Tibial nerve (tissue), 4 donors: ENCODE measurements around the gene CBY1. TPM values are rescaled to one million over a fixed set of nuclear protein-coding genes. Genes with fewer than 3 reads are reported as not detected.

ENCODE experiments used
- DNase-seq, 2 donors: peaks; one replicate each; pipeline ENCODE4 v3.0.0-alpha.2; 2019; ENCODE audit warnings: low spot score in 2 of 2
- H3K27ac ChIP-seq, 4 donors: fragments of 200-600 bp; sonication (generic) in 3 of 4; one replicate each; pipeline ENCODE4 v1.5.1; 2017 to 2019; ENCODE audit warnings: mild to moderate bottlenecking in 1 of 4
- H3K27me3 ChIP-seq, 2 donors: fragments of 200-600 bp; sonication (generic) in 1 of 2; one replicate each; pipeline versions ENCODE4 v1.5.1 to v1.6.0; 2017 to 2019
- H3K36me3 ChIP-seq, 3 donors: fragments of 200-600 bp; sonication (generic); one replicate each; pipeline ENCODE4 v1.5.1; 2018 to 2019
- H3K4me1 ChIP-seq, 4 donors: fragments of 200-600 bp; sonication (generic) in 3 of 4; one replicate each; pipeline ENCODE4 v1.5.1; 2017 to 2019
- H3K4me3 ChIP-seq, 4 donors: fragments of 200-600 bp; sonication (generic) in 3 of 4; one replicate each; pipeline ENCODE4 v1.5.1; 2017 to 2019; ENCODE audit warnings: mild to moderate bottlenecking in 1 of 4, moderate library complexity in 1 of 4
- H3K9me3 ChIP-seq, 4 donors: fragments of 200-600 bp; sonication (generic) in 3 of 4; one replicate each; pipeline ENCODE4 v1.5.1; 2017 to 2019
- CTCF ChIP-seq, 5 experiments: fragments of 200-600 bp in 3 of 5; fragments of 450-650 bp in 2 of 5; sonication (generic) in 3 of 5; IDR thresholded peaks; one replicate each; pipeline ENCODE4 v1.5.1; 2016 to 2019; ENCODE audit warnings: antibody characterized with exemption in 5 of 5, mild to moderate bottlenecking in 3 of 5, moderate library complexity in 2 of 5
- EP300 ChIP-seq, 2 donors: sonication (generic); formaldehyde crosslinking; IDR thresholded peaks; one replicate each; pipeline ENCODE4 v1.6.1; 2017; ENCODE audit warnings: antibody characterized with exemption in 2 of 2, mild to moderate bottlenecking in 1 of 2
- POLR2A ChIP-seq, 2 donors: fragments of 450-650 bp; IDR thresholded peaks; one replicate each; pipeline ENCODE4 v1.6.1; 2017; ENCODE audit warnings: antibody characterized with exemption in 2 of 2, mild to moderate bottlenecking in 2 of 2, moderate library complexity in 2 of 2
- WGBS, 2 donors: methylation state at CpG; one replicate each; pipeline ENCODE4 v1.1.5; 2018; 5-methylcytosine and 5-hydroxymethylcytosine counted together
- total RNA-seq, 4 donors: library from RNA; depleted of rRNA; stranded (reverse); fragments of >200 nt; gene quantifications; one replicate each; pipeline ENCODE4 v1.1.0, GENCODE V29; 2016

CBY1 gene
- total RNA-seq, 4 donors from 2014 or later: 13.5 to 24.3 (median 17.8) TPM

- no peak for DNase-seq
- H3K27ac ChIP-seq: no peak overlapping the region
- H3K4me3 ChIP-seq: no peak overlapping the region
- peaks cover 0 to 41% (median 19%) of the 10 kb centered on the region in 3 donors for H3K36me3 ChIP-seq
- H3K9me3 ChIP-seq: no peaks in the 10 kb centered on the region
- no peak for TF ChIP-seq EP300 (IDR thresholded peaks at IDR 0.05)
- TF ChIP-seq POLR2A (IDR thresholded peaks at IDR 0.05): no peak
- no peaks in the 10 kb centered on the region for H3K27me3 ChIP-seq
- H3K4me1 ChIP-seq: peaks cover 0 to 31% (median 6%) of the 10 kb centered on the region in 4 donors
- WGBS, 2 donors: 89 to 95% methylated on average over 9 to 10 of the region's 10 CpGs
These were observed 59.8 kb downstream of the CBY1 start for GRCh38 chr22:38716271-38716670.

- Histone ChIP-seq H3K4me1 (peaks cover 0 to 31% (median 6%) of the 10 kb centered on the region in 4 donors), H3K27ac (peak overlapping the region in 1 of 4 donors; percentile 74), H3K4me3 (no peak overlapping the region), H3K9me3 (no peaks in the 10 kb centered on the region), H3K27me3 (no peaks in the 10 kb centered on the region), H3K36me3 (peaks cover 0 to 46% (median 22%) of the 10 kb centered on the region in 3 donors)
- no peak for DNase-seq
- TF ChIP-seq POLR2A (IDR thresholded peaks at IDR 0.05): no peak
- no peak for TF ChIP-seq EP300 (IDR thresholded peaks at IDR 0.05)
- no peak for TF ChIP-seq CTCF (IDR thresholded peaks at IDR 0.05)
- WGBS, 2 donors: 89 to 97% methylated on average over 9 of the region's 9 CpGs
These were observed 60.4 kb downstream of the CBY1 start for GRCh38 chr22:38716826-38717225.

- Histone ChIP-seq H3K4me1 (peaks cover 0 to 31% (median 6%) of the 10 kb centered on the region in 4 donors), H3K9me3 (no peaks in the 10 kb centered on the region), H3K27ac (peak overlapping the region in 1 of 4 donors; percentile 74), H3K27me3 (no peaks in the 10 kb centered on the region), H3K36me3 (peaks cover 0 to 50% (median 23%) of the 10 kb centered on the region in 3 donors), H3K4me3 (no peak overlapping the region)
- DNase-seq: no peak
- TF ChIP-seq EP300 (IDR thresholded peaks at IDR 0.05) (no peak), CTCF (IDR thresholded peaks at IDR 0.05) (no peak), POLR2A (IDR thresholded peaks at IDR 0.05) (no peak)
- whole genome bisulfite sequencing, 2 donors: 88 to 95% methylated on average over 6 of the region's 6 CpGs
These were observed 60.8 kb downstream of the CBY1 start for GRCh38 chr22:38717244-38717643.

GRCh38 chr22:38718414-38718813 is 62.0 kb downstream of the CBY1 start:
- peaks cover 0 to 62% (median 34%) of the 10 kb centered on the region in 3 donors for H3K36me3 ChIP-seq
- DNase-seq: no peak

GRCh38 chr22:38719196-38719595 is 62.8 kb downstream of the CBY1 start:
- H3K36me3 ChIP-seq: peaks cover 0 to 70% (median 40%) of the 10 kb centered on the region in 3 donors
- WGBS, 2 donors: 83 to 90% methylated on average over 6 of the region's 6 CpGs
- H3K9me3 ChIP-seq: no peaks in the 10 kb centered on the region
- H3K4me1 ChIP-seq: peaks cover 0 to 16% (median 3%) of the 10 kb centered on the region in 4 donors
- no peak for TF ChIP-seq EP300 (IDR thresholded peaks at IDR 0.05)
- TF ChIP-seq POLR2A (IDR thresholded peaks at IDR 0.05): no peak
- no peak for DNase-seq
- no peak overlapping the region for H3K4me3 ChIP-seq
- peak overlapping the region in 3 of 4 donors; percentile 42 to 86 (median 74) for H3K27ac ChIP-seq
- no peaks in the 10 kb centered on the region for H3K27me3 ChIP-seq

More at GRCh38 chr22:38718414-38718813, 62.0 kb downstream of the CBY1 start:
- TF ChIP-seq CTCF (IDR thresholded peaks at IDR 0.05): peak; percentile 45 to 62 (median 53)
- no peak for TF ChIP-seq POLR2A (IDR thresholded peaks at IDR 0.05)
- TF ChIP-seq EP300 (IDR thresholded peaks at IDR 0.05): peak in 1 of 2 donors; percentile 26
- WGBS, 2 donors: 19 to 22% methylated on average over 6 of the region's 6 CpGs
- H3K4me1 ChIP-seq: peaks cover 0 to 23% (median 3%) of the 10 kb centered on the region in 4 donors
- H3K9me3 ChIP-seq: no peaks in the 10 kb centered on the region
- no peak overlapping the region for H3K4me3 ChIP-seq
- no peaks in the 10 kb centered on the region for H3K27me3 ChIP-seq
- peak overlapping the region in 3 of 4 donors; percentile 42 to 86 (median 74) for H3K27ac ChIP-seq

GRCh38 chr22:38720350-38720749 is 63.9 kb downstream of the CBY1 start:
- H3K4me1 ChIP-seq: peaks cover 0 to 16% (median 3%) of the 10 kb centered on the region in 4 donors
- DNase-seq: no peak
- no peak overlapping the region for H3K4me3 ChIP-seq
- no peak for TF ChIP-seq CTCF (IDR thresholded peaks at IDR 0.05)
- peaks cover 0 to 79% (median 51%) of the 10 kb centered on the region in 3 donors for H3K36me3 ChIP-seq
- no peaks in the 10 kb centered on the region for H3K9me3 ChIP-seq
- WGBS, 2 donors: 87 to 92% methylated on average over 3 of the region's 3 CpGs
- H3K27ac ChIP-seq: no peak overlapping the region
- no peaks in the 10 kb centered on the region for H3K27me3 ChIP-seq
